Brain microvascular endothelial cell (primary cell): ENCODE results near the gene BLID.

Source experiments
- DNase-seq: peaks from one replicate; pipeline ENCODE4 v3.0.0-alpha.2; 2020
- H3K27ac ChIP-seq: fragments of 250-450 bp; sonication (Bioruptor Pico); 2 replicates; pipeline ENCODE4 v1.5.1; 2020; ENCODE audit warnings: mild to moderate bottlenecking, moderate library complexity
- H3K27me3 ChIP-seq: fragments of 250-450 bp; sonication (Bioruptor Pico); replicated peaks from 2 replicates; pipeline ENCODE4 v1.5.1; 2020; ENCODE audit warnings: mild to moderate bottlenecking
- H3K36me3 ChIP-seq: fragments of 250-450 bp; sonication (Bioruptor Pico); replicated peaks from 2 replicates; pipeline ENCODE4 v1.5.1; 2020; ENCODE audit warnings: mild to moderate bottlenecking
- H3K4me3 ChIP-seq: 2 replicates; pipeline ENCODE4 v1.5.1; 2011; ENCODE audit warnings: low read depth, mild to moderate bottlenecking, control low read depth, low read length, moderate library complexity
- CTCF ChIP-seq: IDR thresholded peaks from 2 replicates; pipeline ENCODE4 v1.5.1; 2011; ENCODE audit warnings: low read depth, mild to moderate bottlenecking, moderate library complexity, low read length, control low read depth, inconsistent platforms; ENCODE audit errors: missing control alignments
- in situ Hi-C: cut with HindIII; loops from 2 replicates; pipeline ENCODE4 v1.10.0; 2017; ENCODE audit warnings: low sequenced_read_pairs, low pct_ligation_motif_present

Gene BLID

GRCh38 chr11:122098261-122098980 lies 17.6 kb downstream of the BLID start:
- no peak for TF ChIP-seq CTCF
- Histone ChIP-seq H3K4me3 (peak overlapping the region; percentile 69), H3K36me3 (peaks cover 39% of the 10 kb centered on the region), H3K27ac (peak overlapping the region; percentile 64), H3K27me3 (no peaks in the 10 kb centered on the region)
- no peak for DNase-seq
- in situ Hi-C loops = no loop called here

GRCh38 chr11:122097419-122098001 lies 18.5 kb downstream of the BLID start:
- Histone ChIP-seq H3K27me3 (no peaks in the 10 kb centered on the region), H3K36me3 (peaks cover 36% of the 10 kb centered on the region), H3K27ac (peak overlapping the region; percentile 64), H3K4me3 (peak overlapping the region; percentile 69)
- in situ Hi-C loops = no loop called here
- DNase-seq = no peak
- no peak for TF ChIP-seq CTCF

DNA sequence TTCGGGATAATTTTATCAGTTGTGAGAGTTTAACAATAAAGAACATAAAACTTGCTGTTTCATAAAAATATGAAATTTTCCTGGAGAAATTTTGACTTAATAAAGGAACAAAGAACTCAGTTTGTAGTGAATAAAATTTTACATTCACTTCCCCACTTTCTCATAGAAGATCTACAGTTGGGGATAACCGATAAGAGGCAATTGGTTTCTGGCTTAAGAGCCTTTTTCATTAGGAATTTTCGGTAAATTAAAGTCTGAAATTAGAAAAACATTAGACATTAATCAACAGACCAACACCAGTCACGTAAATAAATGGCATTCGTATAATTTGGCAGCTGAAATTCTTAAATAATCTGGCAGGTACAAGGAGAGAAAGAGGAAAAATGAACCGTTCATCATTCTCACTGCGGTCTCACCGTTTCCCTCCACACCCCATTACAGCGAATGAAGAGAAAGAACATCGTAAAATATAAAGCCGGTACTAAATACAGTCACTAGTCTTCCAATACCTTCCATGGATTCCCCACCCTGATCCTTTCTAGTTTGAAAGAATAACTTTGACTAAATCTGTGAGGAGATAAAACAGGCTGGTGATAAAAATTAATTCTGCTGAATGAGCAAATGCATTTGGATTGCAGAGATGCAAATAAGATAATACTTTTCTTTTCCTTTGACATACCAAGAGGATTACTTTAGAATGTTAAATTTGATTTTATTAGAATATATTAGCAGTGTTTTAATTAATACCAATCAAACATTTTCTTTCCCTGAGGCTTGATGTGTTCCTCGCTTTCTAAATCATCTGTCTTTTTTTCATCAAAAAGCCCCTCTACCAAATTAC lies 19.5 kb downstream of the BLID start:
- Histone ChIP-seq H3K4me3 (peak overlapping the region; percentile 69), H3K27me3 (no peaks in the 10 kb centered on the region), H3K27ac (peak overlapping the region; percentile 64), H3K36me3 (peaks cover 44% of the 10 kb centered on the region)
- in situ Hi-C loops = no loop called here
- DNase-seq = no peak
- TF ChIP-seq CTCF = no peak

GRCh38 chr11:122095681-122096262 lies 20.2 kb downstream of the BLID start:
- no peak for TF ChIP-seq CTCF
- H3K36me3 ChIP-seq = peaks cover 49% of the 10 kb centered on the region
- in situ Hi-C loops = no loop called here
- peak overlapping the region; percentile 69 for H3K4me3 ChIP-seq
- H3K27ac ChIP-seq = peak overlapping the region; percentile 54
- no peaks in the 10 kb centered on the region for H3K27me3 ChIP-seq
- DNase-seq = no peak

- Histone ChIP-seq H3K36me3 (peaks cover 49% of the 10 kb centered on the region), H3K4me3 (no peak overlapping the region), H3K27ac (no peak overlapping the region), H3K27me3 (no peaks in the 10 kb centered on the region)
- no peak for DNase-seq
- no peak for TF ChIP-seq CTCF
- in situ Hi-C loops = no loop called here
These were observed 21.2 kb downstream of the BLID start for GRCh38 chr11:122094836-122095235.
